ENCODE data around the gene DNAJB7.
"Not testable (repeated sequence)": the region's sequence is repeated elsewhere in the genome, so short reads cannot be mapped to it uniquely, and the experiment has no call there.

The DNAJB7 gene

GRCh38 chr22:40838486-40838885, 23.4 kb downstream of the DNAJB7 start:
- no peak for DNase-seq

- no peak for DNase-seq
These were observed 27.3 kb downstream of the DNAJB7 start for GRCh38 chr22:40834619-40835018.

- no peak for DNase-seq
These were observed 32.8 kb downstream of the DNAJB7 start for GRCh38 chr22:40829131-40829530.

GRCh38 chr22:40826984-40827741, 34.8 kb downstream of the DNAJB7 start:
- DNase-seq, result no peak

GRCh38 chr22:40826292-40826691, 35.6 kb downstream of the DNAJB7 start:
- not testable (repeated sequence) for DNase-seq

- no peak for DNase-seq
These were observed 38.5 kb downstream of the DNAJB7 start for GRCh38 chr22:40823426-40823825.

GRCh38 chr22:40819599-40820140, 42.2 kb downstream of the DNAJB7 start:
- DNase-seq, result no peak

GRCh38 chr22:40818747-40819598, 42.9 kb downstream of the DNAJB7 start, which contains the start of gene SLC25A17:
SLC25A17 (minus strand) TSS chr22:40819346; CDS start chr22:40819248, 98 bp downstream.
- DNase-seq, result peak; percentile 89

- DNase-seq, result no peak
These were observed 43.6 kb downstream of the DNAJB7 start for GRCh38 chr22:40818192-40818746.

- no peak for DNase-seq
These were observed 44.2 kb downstream of the DNAJB7 start for GRCh38 chr22:40817737-40818136.

- DNase-seq, result no peak
These were observed 48.0 kb downstream of the DNAJB7 start for GRCh38 chr22:40813912-40814315.

Data from activated naive CD4-positive, alpha-beta T cell treated with anti-CD3 and anti-CD28 coated beads, Interleukin-2, amount 50 U/mL, for 16 hours (primary cell).